Inflammatory macrophage (primary cell): ENCODE data around the gene MRPL51.

Source experiments
- DNase-seq, 2 donors: peaks; one replicate each; pipeline ENCODE4 v3.0.0-alpha.2; 2020 to 2022
- total RNA-seq, 18 experiments: gene quantifications; one replicate each; lab custom pipeline; 2026; ENCODE audit warnings: mixed read lengths in 6 of 18, inconsistent platforms in 2 of 18; lab: John Stamatoyannopoulos, UW

Gene MRPL51
- total RNA-seq: 22.5 to 79.8 (median 48.2) reads per million in 18 experiments

DNA sequence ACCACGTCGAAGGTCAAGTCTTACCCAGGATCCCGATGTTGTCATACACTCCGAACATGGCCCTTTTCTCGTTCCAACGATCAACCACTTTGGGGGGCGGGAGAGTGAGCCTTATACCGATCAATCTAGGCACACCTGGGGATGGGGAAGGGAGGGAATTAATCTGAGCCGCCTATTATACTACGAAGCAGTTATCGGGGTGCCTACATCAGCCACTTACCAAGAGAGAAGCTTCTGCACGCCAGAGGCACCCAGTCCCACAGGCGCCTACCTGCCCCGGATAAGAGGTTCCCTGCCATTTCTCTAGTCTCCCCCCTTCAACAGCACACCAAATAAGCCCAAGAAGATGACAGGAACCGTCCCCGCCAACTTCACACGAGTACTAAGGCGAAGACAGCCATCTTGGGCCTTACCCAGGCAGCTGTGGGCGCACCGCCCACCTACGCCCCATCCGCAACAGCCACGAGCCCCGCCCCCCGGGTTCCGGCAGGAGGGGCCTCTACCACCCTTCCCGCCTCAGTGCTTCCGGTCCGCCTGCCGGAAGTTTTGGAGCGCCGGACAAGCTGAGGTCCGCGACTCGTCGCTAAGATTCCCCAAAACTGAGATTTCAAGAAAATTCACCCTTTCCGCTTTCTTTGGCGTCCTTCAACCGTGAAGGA lies at the start of gene MRPL51:
Gene MRPL51, minus strand, starts transcription at position 425 of the 659 bp plus-strand sequence. Its CDS starts 126 bp downstream, at position 299.
- DNase-seq: peak; percentile 95 to 97

- no peak for DNase-seq
Observed at GRCh38 chr12:6542209-6543009, 49.3 kb upstream of the MRPL51 start.

- DNase-seq: no peak
Observed at GRCh38 chr12:6541371-6542165, 48.5 kb upstream of the MRPL51 start.

DNA sequence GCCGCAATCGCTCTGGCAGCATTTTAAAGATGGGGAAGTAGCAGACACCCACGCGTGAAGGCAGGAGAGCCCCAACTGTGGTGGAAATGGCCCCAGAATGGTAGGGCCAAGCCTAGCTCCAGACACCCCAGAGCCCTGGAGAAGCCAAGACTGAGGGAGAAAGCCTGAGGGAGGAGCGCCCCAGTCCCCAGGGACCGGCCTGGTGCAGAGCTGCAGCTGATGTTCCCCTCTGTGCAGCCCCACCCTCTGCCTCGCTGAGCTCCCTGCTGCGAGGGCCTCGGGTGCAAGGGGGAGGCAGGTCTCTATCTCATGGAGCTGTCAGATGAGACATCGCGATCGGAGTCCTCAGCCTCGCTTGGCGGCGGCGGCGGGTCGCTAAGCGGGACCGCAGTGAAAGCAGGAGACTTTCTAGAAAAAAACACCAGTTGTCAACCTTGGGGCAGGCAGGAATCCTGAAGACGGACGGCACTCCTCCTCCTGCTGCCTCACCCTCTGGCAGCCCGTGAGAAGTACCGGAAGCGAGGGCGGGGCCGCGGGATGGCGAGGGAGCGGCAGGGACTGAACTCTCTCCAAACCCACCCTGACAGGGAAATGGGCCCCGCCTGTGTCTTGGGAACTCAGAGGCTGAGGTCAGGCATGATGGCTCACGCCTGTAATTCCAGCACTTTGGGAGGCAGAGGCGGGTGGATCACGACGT lies 47.3 kb upstream of the MRPL51 start:
- peak; percentile 67 to 76 for DNase-seq

DNA sequence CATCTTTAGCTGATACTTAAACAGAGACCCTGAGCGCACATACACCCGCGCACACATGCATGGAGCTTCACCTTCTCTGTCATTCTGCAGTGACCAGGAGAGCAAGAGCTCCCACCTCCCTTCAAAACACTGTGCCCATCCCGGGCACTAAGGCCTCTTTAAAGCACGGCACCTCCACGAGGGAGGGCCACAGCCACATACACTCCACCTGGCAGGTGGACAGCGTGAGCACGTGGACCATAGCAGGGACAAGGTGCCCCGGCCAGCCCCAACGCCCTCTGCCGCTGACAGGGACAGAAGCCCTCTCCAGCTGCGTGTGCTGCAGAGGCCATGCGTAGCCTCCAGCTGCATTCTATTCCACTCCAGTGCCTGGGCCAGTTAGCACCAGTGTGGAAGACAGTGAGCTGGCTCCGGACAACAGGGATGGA lies 46.7 kb upstream of the MRPL51 start:
- DNase-seq: no peak

DNA sequence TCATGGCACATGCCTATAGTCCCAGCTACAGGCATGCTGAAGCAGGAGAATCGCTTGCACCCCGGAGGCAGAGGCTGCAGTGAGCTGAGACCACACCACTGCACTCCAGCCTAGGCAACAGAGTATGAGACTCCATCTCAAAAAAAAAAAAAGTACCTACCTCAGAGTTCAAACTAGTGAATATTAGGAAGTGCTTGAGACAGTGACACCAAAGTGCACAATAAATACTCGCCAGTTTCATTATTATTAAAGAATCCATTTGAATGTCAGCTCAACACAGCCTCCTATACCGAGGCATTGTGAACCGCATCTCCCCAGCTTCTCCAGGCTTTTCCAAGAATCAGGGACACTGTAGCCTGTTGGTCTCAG lies 46.2 kb upstream of the MRPL51 start:
- DNase-seq: no peak

DNA sequence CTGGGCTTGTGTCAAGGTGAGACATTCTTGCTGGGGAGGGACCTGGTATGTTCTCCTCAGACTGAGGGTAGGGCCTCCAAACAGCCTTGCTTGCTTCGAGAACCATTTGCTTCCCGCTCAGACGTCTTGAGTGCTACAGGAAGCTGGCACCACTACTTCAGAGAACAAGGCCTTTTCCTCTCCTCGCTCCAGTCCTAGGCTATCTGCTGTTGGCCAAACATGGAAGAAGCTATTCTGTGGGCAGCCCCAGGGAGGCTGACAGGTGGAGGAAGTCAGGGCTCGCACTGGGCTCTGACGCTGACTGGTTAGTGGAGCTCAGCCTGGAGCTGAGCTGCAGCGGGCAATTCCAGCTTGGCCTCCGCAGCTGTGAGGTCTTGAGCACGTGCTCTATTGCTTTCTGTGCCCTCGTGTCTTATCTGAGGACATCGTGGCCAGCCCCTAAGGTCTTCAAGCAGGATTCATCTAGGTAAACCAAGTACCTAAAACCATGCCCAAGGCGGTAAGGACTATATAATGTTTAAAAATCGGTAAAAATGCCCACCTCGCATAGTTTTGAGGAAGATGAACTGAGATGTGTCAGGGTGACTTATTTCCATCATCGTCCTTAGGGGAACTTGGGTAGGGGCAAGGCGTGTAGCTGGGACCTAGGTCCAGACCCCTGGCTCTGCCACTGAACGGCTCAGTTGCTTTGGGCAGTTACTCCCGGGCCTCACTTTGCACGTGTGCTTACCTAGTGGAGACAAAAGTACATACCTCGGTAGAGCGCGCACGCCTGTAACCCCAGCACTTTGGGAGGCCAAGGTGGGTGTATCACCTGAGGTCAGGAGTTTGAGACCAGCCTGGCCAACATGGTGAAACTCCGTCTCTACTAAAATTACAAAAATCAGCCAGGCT lies 45.6 kb upstream of the MRPL51 start:
- no peak for DNase-seq

GRCh38 chr12:6537580-6538419 lies 44.7 kb upstream of the MRPL51 start:
- DNase-seq: peak; percentile 77 to 81

DNA sequence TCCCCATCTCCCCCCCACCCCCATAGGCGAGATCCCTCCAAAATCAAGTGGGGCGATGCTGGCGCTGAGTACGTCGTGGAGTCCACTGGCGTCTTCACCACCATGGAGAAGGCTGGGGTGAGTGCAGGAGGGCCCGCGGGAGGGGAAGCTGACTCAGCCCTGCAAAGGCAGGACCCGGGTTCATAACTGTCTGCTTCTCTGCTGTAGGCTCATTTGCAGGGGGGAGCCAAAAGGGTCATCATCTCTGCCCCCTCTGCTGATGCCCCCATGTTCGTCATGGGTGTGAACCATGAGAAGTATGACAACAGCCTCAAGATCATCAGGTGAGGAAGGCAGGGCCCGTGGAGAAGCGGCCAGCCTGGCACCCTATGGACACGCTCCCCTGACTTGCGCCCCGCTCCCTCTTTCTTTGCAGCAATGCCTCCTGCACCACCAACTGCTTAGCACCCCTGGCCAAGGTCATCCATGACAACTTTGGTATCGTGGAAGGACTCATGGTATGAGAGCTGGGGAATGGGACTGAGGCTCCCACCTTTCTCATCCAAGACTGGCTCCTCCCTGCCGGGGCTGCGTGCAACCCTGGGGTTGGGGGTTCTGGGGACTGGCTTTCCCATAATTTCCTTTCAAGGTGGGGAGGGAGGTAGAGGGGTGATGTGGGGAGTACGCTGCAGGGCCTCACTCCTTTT lies 44.0 kb upstream of the MRPL51 start:
- no peak for DNase-seq

DNA sequence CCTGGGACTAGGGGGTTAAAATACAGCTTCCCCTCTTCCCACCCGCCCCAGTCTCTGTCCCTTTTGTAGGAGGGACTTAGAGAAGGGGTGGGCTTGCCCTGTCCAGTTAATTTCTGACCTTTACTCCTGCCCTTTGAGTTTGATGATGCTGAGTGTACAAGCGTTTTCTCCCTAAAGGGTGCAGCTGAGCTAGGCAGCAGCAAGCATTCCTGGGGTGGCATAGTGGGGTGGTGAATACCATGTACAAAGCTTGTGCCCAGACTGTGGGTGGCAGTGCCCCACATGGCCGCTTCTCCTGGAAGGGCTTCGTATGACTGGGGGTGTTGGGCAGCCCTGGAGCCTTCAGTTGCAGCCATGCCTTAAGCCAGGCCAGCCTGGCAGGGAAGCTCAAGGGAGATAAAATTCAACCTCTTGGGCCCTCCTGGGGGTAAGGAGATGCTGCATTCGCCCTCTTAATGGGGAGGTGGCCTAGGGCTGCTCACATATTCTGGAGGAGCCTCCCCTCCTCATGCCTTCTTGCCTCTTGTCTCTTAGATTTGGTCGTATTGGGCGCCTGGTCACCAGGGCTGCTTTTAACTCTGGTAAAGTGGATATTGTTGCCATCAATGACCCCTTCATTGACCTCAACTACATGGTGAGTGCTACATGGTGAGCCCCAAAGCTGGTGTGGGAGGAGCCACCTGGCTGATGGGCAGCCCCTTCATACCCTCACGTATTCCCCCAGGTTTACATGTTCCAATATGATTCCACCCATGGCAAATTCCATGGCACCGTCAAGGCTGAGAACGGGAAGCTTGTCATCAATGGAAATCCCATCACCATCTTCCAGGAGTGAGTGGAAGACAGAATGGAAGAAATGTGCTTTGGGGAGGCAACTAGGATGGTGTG lies 43.1 kb upstream of the MRPL51 start:
- no peak for DNase-seq

GRCh38 chr12:6535697-6535946 lies 42.6 kb upstream of the MRPL51 start:
- no peak for DNase-seq

DNA sequence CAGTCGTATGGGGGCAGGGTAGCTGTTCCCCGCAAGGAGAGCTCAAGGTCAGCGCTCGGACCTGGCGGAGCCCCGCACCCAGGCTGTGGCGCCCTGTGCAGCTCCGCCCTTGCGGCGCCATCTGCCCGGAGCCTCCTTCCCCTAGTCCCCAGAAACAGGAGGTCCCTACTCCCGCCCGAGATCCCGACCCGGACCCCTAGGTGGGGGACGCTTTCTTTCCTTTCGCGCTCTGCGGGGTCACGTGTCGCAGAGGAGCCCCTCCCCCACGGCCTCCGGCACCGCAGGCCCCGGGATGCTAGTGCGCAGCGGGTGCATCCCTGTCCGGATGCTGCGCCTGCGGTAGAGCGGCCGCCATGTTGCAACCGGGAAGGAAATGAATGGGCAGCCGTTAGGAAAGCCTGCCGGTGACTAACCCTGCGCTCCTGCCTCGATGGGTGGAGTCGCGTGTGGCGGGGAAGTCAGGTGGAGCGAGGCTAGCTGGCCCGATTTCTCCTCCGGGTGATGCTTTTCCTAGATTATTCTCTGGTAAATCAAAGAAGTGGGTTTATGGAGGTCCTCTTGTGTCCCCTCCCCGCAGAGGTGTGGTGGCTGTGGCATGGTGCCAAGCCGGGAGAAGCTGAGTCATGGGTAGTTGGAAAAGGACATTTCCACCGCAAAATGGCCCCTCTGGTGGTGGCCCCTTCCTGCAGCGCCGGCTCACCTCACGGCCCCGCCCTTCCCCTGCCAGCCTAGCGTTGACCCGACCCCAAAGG lies 42.1 kb upstream of the MRPL51 start:
- DNase-seq: peak; percentile 91 to 92

- DNase-seq: no peak
Observed at GRCh38 chr12:6534695-6534944, 41.6 kb upstream of the MRPL51 start.

DNA sequence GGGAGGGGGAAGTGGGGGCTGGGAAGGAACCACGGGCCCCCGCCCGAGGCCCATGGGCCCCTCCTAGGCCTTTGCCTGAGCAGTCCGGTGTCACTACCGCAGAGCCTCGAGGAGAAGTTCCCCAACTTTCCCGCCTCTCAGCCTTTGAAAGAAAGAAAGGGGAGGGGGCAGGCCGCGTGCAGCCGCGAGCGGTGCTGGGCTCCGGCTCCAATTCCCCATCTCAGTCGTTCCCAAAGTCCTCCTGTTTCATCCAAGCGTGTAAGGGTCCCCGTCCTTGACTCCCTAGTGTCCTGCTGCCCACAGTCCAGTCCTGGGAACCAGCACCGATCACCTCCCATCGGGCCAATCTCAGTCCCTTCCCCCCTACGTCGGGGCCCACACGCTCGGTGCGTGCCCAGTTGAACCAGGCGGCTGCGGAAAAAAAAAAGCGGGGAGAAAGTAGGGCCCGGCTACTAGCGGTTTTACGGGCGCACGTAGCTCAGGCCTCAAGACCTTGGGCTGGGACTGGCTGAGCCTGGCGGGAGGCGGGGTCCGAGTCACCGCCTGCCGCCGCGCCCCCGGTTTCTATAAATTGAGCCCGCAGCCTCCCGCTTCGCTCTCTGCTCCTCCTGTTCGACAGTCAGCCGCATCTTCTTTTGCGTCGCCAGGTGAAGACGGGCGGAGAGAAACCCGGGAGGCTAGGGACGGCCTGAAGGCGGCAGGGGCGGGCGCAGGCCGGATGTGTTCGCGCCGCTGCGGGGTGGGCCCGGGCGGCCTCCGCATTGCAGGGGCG lies 41.0 kb upstream of the MRPL51 start, which contains the start of gene GAPDH:
Gene GAPDH, plus strand, starts transcription at position 595 of the 772 bp plus-strand sequence. CDS start 316 bp downstream, outside the sequence.
- DNase-seq: peak; percentile 95 to 97

- no peak for DNase-seq
Observed at GRCh38 chr12:6533653-6533922, 40.5 kb upstream of the MRPL51 start.

- DNase-seq: peak in 1 of 2 donors; percentile 55
Observed at GRCh38 chr12:6532927-6533652, 40.0 kb upstream of the MRPL51 start.
